Ascending aorta (tissue), 2 donors: ENCODE measurements around the gene USP14. TPM values are rescaled to one million over a fixed set of nuclear protein-coding genes. Genes with fewer than 3 reads are reported as not detected.

Experiments
- DNase-seq, 2 donors: peaks; one replicate each; pipeline ENCODE4 v3.0.0-alpha.2; 2019; ENCODE audit warnings: low spot score in 2 of 2
- H3K27ac ChIP-seq, 2 donors: fragments of 200-600 bp; sonication (generic); one replicate each; pipeline ENCODE4 v1.5.1; 2016 to 2017; ENCODE audit warnings: mild to moderate bottlenecking in 1 of 2
- H3K27me3 ChIP-seq: fragments of 200-600 bp; sonication (generic); one replicate; pipeline ENCODE4 v1.5.1; 2017
- H3K36me3 ChIP-seq, 2 donors: fragments of 200-600 bp; sonication (generic); one replicate each; pipeline ENCODE4 v1.5.1; 2016
- H3K4me1 ChIP-seq, 2 donors: fragments of 200-600 bp; sonication (generic); one replicate each; pipeline ENCODE4 v1.5.1; 2016 to 2017; ENCODE audit warnings: mild to moderate bottlenecking in 1 of 2
- H3K4me3 ChIP-seq, 2 donors: fragments of 200-600 bp; sonication (generic); one replicate each; pipeline ENCODE4 v1.5.1; 2016 to 2017; ENCODE audit warnings: mild to moderate bottlenecking in 1 of 2
- H3K9me3 ChIP-seq, 2 donors: fragments of 200-600 bp; sonication (generic); one replicate each; pipeline ENCODE4 v1.5.1; 2016
- CTCF ChIP-seq, 3 experiments: fragments of 200-600 bp in 2 of 3; fragments of 450-650 bp in 1 of 3; sonication (generic) in 2 of 3; IDR thresholded peaks; one replicate each; pipeline ENCODE4 v1.5.1; 2016 to 2019; ENCODE audit warnings: antibody characterized with exemption in 3 of 3, mild to moderate bottlenecking in 1 of 3, moderate library complexity in 1 of 3
- intact Hi-C: fragments of 100-400 bp; cut with DNase I; formaldehyde crosslinking; loops from one replicate; pipeline ENCODE4 v1.15.1; 2023
- total RNA-seq: library from RNA; depleted of rRNA; stranded (reverse); fragments of >200 nt; gene quantifications from one replicate; pipeline ENCODE4 v1.1.0, GENCODE V29; 2016

Gene USP14
- total RNA-seq, 1 donor from 2014 or later = 9.7 TPM

- no peak for TF ChIP-seq CTCF (IDR thresholded peaks at IDR 0.05)
- DNase-seq = no peak
- Histone ChIP-seq H3K27me3 (no peaks in the 10 kb centered on the region), H3K36me3 (peaks cover 37 to 41% of the 10 kb centered on the region in 2 donors), H3K4me3 (no peak overlapping the region), H3K4me1 (no peaks in the 10 kb centered on the region), H3K9me3 (no peaks in the 10 kb centered on the region), H3K27ac (peak overlapping the region in 1 of 2 donors; percentile 27)
- intact Hi-C loops = no loop called here
These were observed 103.2 kb downstream of the USP14 start for GRCh38 chr18:261398-262073.

Other genes starting within 250 kb of the USP14 start
- gene TUBB8B, start 108.9 kb upstream of the USP14 start, total RNA-seq = not detected
- 12.0 TPM for gene THOC1, start 109.5 kb downstream of the USP14 start, total RNA-seq